Small intestine (tissue), 7 donors: Measurements from ENCODE around the gene MRPL55. TPM values are rescaled to one million over a fixed set of nuclear protein-coding genes. Genes with fewer than 3 reads are reported as not detected.

Source experiments
- DNase-seq, 2 donors: peaks; one replicate each; pipeline versions ENCODE4 v3.0.0 to v3.0.0-alpha.2; 2013
- FAIRE-seq: peaks from 2 replicates; lab custom pipeline; 2012; peaks lifted over from hg19 to GRCh38; lab: Jason Lieb, UNC
- H3K27ac ChIP-seq, 3 donors: one replicate each; pipeline ENCODE4 v1.5.1; 2013; ENCODE audit warnings: low read length in 2 of 3, mild to moderate bottlenecking in 2 of 3, control low read depth in 1 of 3, inconsistent platforms in 1 of 3, low read depth in 1 of 3, moderate library complexity in 1 of 3
- H3K27me3 ChIP-seq, 3 donors: one replicate each; pipeline ENCODE4 v1.6.1; 2013; ENCODE audit warnings: low read length in 3 of 3, inconsistent platforms in 1 of 3; ENCODE audit not compliant: control insufficient read depth in 3 of 3, insufficient read depth in 3 of 3
- H3K36me3 ChIP-seq, 3 donors: one replicate each; pipeline ENCODE4 v1.6.1; 2013; ENCODE audit warnings: low read length in 3 of 3, inconsistent platforms in 1 of 3, low read depth in 1 of 3, mild to moderate bottlenecking in 1 of 3, moderate library complexity in 1 of 3; ENCODE audit not compliant: control insufficient read depth in 3 of 3, insufficient read depth in 2 of 3
- H3K4me1 ChIP-seq, 3 donors: one replicate each; pipeline ENCODE4 v1.6.1; 2013; ENCODE audit warnings: low read length in 2 of 3, inconsistent platforms in 1 of 3, low read depth in 1 of 3, mild to moderate bottlenecking in 1 of 3, moderate library complexity in 1 of 3; ENCODE audit not compliant: control insufficient read depth in 3 of 3, insufficient read depth in 2 of 3
- H3K4me3 ChIP-seq, 3 donors: one replicate each; pipeline ENCODE4 v1.5.1; 2013; ENCODE audit warnings: low read length in 3 of 3, control low read depth in 1 of 3, inconsistent platforms in 1 of 3, low read depth in 1 of 3, mild to moderate bottlenecking in 1 of 3, moderate library complexity in 1 of 3
- H3K9me3 ChIP-seq, 2 donors: one replicate each; pipeline ENCODE4 v1.6.1; 2013; ENCODE audit warnings: low read depth in 1 of 2, low read length in 1 of 2; ENCODE audit not compliant: control insufficient read depth in 2 of 2, insufficient read depth in 1 of 2
- WGBS, 3 donors: extraction: QIAGEN DNeasy Blood & Tissue Kit; methylation state at CpG; one replicate each; pipeline ENCODE4 v1.1.7; 2013; 5-methylcytosine and 5-hydroxymethylcytosine counted together
- polyA plus RNA-seq, 4 donors: library from polyadenylated mRNA; stranded (reverse) in 3 of 4; unstranded in 1 of 4; fragments of 200-250 nt in 3 of 4; fragments of 120-200 nt in 1 of 4; gene quantifications; one replicate each; pipeline versions ENCODE4 v1.2.1 to v1.2.3, GENCODE V29; 2013
- donor health status: healthy with polysubstance abuse.
- donor health status: control.
- donor health status: control.
- donor health status: Bipolar disorder and iron deficiency.
- donor health status: healthy.

The MRPL55 gene
- polyA plus RNA-seq, 4 donors = 56.8 to 148 (median 96.5) TPM

DNA sequence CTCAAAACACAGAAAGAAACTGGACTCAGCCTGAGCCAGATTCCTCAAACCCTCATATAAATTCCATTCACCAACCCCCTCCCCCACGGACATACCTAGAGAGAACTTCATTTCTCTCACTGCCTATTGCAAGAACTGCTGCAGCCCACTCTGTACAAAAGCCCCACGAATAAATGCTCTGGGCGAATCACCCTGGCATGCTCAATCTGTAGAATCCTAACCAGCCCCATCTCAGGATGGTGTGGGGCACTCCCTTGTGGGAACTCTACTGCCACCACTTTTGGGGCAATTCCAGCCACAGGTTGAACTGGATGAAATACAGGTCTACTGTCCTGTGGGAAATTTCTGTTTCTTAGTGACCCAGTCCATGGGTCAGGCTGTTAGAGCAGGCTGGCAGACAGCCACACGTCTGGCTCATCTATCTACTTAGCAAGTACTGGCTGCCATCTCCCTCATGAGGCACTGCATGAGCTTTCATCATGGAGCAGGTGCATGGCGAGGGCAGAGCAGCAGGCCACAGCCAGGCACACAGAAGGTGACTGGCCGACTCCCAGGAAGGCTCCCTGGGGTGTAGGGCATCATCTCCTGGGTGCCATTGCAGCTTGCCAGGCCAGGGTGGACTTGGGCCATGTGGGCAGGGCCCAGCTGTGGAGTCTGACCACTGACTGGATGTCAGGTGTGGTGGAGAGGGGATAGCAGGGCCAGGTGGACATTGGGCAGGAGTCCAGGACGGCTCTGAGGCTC lies 4.4 kb downstream of the MRPL55 start:
- peaks cover 4 to 23% (median 5%) of the 10 kb centered on the region in 3 donors for H3K4me1 ChIP-seq
- WGBS, 3 donors = 62 to 68% (median 66%) methylated on average over 7 of the region's 7 CpGs

DNA sequence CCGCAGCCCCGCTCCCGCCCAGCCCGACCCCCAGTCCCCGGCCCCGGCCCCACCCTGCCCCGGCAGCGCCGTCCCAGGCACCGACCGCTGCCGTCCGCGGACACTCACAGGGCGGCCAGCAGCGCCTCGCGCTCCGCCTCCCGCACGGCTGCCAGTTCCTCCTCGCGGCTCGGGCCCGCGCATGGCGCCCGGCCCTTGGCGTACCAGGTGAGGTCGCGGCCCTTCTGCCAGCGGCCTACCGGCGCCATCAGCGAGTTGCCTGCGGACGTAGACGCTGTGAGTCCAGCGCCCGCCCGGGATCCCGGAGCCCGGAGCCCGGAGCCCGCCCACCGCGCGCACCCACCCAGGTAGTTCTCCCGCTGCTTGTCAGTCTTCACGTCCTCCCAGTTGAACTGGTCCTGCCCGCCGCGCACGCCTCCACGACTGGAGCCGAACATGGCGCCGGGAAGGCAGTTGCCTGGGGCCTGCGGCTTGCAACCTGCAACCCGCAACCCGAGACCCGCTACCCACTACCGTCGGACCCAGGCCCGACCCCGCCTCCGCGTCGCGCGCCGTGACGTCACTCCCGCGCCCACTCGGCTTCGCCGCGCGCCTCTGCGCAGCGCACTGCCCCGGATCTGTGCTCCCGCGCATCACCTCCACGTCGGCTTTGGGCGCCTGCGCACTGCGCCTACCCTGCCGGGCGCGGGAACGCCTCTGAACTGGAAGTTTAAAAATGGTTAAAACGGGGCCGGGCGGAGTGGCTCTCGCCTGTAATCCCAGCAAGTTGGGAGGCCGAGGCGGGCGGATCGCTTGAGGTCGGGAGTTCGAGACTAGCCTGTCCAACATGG lies 6.1 kb downstream of the MRPL55 start, which contains the start of gene C1orf35:
C1orf35 (minus strand) TSS at position 535 of the 830 bp plus-strand sequence; CDS start at position 437, 98 bp downstream.
- peak within 1 kb of the TSS; percentile 79 to 86 (median 85) for H3K4me3 ChIP-seq
- H3K9me3 ChIP-seq = no peaks in the 10 kb centered on the region
- FAIRE-seq (no peak), DNase-seq (peak; percentile 92 to 96)
- no peaks in the 10 kb centered on the region for H3K27me3 ChIP-seq
- H3K27ac ChIP-seq = peak within 1 kb of the TSS; percentile 91 to 97 (median 94)
- WGBS, 3 donors = 0 to 1% (median 0%) methylated on average over 60 to 104 of the region's 104 CpGs
- peaks cover 0 to 16% (median 2%) of the 10 kb centered on the region in 3 donors for H3K4me1 ChIP-seq
- peaks cover 0 to 68% (median 10%) of the 10 kb centered on the region in 3 donors for H3K36me3 ChIP-seq

More for the DNA sequence above, 4.4 kb downstream of the MRPL55 start:
- no peak for FAIRE-seq
- Histone ChIP-seq H3K9me3 (no peaks in the 10 kb centered on the region), H3K27me3 (no peaks in the 10 kb centered on the region), H3K4me3 (no peak overlapping the region), H3K27ac (no peak overlapping the region), H3K36me3 (peaks cover 0 to 54% (median 0%) of the 10 kb centered on the region in 3 donors)
- DNase-seq = no peak

DNA sequence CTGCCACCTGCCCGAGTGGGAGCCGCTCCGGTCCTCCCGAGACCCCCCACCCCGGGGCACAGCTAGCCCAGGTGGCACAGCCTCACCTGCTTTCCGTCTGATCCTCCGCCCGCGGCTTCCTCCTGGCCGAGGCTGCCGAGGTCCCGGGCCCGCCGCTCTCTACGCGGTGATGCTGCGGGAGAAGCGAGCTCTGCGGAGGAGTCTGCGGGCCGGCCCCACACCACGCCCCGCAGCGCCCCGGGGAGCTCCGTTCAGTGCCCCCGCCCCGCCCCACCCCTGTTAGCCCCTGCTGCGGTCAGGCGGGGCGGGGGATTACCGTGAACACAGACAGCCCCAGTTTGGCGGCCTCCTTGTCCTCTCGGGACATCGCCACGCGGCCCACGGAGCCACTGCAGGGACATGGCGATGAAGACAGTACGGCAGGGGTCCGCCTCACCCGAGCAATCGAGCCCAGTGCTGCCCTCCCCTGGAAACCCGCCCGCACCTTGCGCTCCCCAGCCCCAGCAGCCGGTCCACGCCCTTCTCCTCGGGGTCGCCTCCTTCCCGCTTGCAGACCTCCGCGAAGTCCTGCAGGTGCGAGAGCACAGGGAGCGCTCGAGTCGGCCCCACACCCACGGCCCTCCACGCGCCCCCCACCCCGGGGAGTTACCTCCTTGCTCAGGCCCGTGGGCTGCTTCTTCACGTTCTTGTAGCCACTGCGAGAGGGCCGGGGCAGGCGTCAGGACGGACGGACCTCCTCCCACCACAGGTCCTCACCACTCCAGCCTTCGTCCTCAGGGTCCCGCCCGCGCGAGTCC lies 6.9 kb downstream of the MRPL55 start:
- DNase-seq (peak; percentile 54 to 75), FAIRE-seq (no peak)
- Histone ChIP-seq H3K27me3 (no peaks in the 10 kb centered on the region), H3K36me3 (peaks cover 0 to 68% (median 11%) of the 10 kb centered on the region in 3 donors), H3K4me3 (peak overlapping the region; percentile 79 to 86 (median 85)), H3K9me3 (no peaks in the 10 kb centered on the region), H3K4me1 (peaks cover 0 to 13% (median 0%) of the 10 kb centered on the region in 3 donors), H3K27ac (peak overlapping the region; percentile 66 to 97 (median 91))
- WGBS, 3 donors = 1 to 5% (median 2%) methylated on average over 47 to 73 of the region's 73 CpGs

DNA sequence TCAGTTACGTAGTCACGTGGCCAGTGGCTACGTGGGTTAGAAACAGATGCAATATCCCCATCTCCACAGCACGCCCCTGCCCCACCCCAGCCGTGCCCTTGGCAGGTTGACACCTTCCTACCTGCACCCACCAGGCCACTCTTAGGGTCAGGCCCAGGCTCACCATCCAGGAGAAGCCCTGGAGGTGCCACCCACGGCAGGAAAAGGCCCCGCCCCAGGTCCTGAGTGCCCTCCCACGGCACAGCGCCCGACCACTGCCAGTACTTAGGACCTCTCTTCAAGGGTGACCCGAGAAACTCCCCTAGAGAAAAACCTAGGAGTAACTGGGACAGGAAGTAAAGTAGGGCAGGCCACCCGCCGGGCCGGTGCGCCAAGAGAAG lies 7.5 kb downstream of the MRPL55 start:
- FAIRE-seq = no peak
- Histone ChIP-seq H3K4me3 (peak overlapping the region; percentile 79 to 86 (median 85)), H3K27me3 (no peaks in the 10 kb centered on the region), H3K36me3 (peaks cover 0 to 68% (median 11%) of the 10 kb centered on the region in 3 donors), H3K9me3 (no peaks in the 10 kb centered on the region), H3K4me1 (peaks cover 0 to 13% (median 0%) of the 10 kb centered on the region in 3 donors), H3K27ac (peak overlapping the region in 1 of 3 donors; percentile 20)
- no peak for DNase-seq
- WGBS, 3 donors = 6 to 37% (median 17%) methylated on average over 13 to 15 of the region's 15 CpGs

DNA sequence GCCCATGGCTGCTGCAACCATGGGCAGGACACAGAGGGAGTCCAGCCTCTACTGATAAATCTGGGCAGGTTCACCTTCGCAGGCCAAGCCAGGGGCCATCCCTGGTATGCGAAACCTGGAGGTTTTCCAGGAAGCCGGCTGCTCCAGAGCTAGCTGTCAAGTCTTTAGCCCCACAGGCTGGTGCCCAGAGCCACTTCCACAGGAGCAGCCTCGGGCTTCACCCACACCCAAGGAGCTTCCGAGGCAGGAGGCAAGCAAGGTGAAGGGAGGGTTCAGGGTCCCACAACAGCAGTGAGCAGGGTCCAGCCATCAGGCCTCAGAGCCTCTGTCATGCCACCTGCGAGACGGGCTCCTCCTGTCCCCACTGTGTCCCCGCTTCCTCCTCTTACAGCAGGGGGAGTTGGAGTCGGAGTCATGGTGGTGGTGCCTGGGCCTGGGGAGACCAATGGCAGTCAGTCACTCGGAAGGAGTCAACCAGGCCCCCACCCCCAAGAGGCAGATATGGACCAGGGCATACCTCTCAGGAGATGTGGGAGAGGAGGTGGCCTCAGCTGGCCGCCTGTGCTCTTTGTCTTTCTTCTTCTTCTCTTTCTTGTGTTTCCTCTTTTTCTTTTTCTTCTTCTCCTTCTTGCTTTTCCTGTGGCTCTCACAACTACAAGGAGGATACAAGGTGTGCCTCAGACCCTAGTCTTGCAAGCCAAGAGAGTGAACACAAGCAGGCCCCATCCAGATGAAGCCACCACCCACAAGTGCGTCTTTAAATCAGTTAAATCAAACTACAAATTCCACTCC lies 8.1 kb downstream of the MRPL55 start:
- 72 to 77% (median 76%) methylated on average over 11 to 12 of the region's 12 CpGs for WGBS, 3 donors
- Histone ChIP-seq H3K36me3 (peaks cover 0 to 68% (median 11%) of the 10 kb centered on the region in 3 donors), H3K27ac (peak overlapping the region in 1 of 3 donors; percentile 35), H3K27me3 (no peaks in the 10 kb centered on the region), H3K4me1 (peaks cover 0 to 13% (median 0%) of the 10 kb centered on the region in 3 donors), H3K4me3 (no peak overlapping the region), H3K9me3 (no peaks in the 10 kb centered on the region)
- DNase-seq (no peak), FAIRE-seq (no peak)

DNA sequence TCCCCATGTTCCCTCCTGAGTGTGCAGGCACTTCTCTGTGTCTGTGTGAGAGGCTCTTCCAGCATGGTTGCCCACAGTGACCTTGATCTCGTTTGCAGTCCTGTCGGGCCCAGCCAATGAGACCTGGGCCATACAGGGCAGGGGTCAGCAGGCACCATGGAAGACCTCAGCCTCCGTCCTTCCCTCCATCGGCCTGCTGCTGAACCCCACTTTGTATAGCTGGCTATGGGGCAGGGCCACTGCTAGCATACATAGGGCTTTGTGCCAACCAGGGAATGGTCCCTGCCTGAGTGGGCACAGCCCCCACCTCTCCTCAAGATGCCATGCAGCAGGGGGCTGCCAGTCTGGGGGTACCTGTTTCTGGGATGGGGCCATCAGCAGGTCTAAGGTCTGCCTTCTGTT lies 9.8 kb downstream of the MRPL55 start:
- H3K27me3 ChIP-seq = no peaks in the 10 kb centered on the region
- H3K9me3 ChIP-seq = peaks cover 2 to 14% of the 10 kb centered on the region in 2 donors
- FAIRE-seq (no peak), DNase-seq (no peak)
- H3K4me1 ChIP-seq = peaks cover 0 to 13% (median 0%) of the 10 kb centered on the region in 3 donors
- whole genome bisulfite sequencing, 3 donors = 50 to 67% (median 53%) methylated on average over 4 of the region's 4 CpGs
- H3K27ac ChIP-seq = no peak overlapping the region
- H3K36me3 ChIP-seq = peaks cover 0 to 71% (median 13%) of the 10 kb centered on the region in 3 donors
- H3K4me3 ChIP-seq = no peak overlapping the region

DNA sequence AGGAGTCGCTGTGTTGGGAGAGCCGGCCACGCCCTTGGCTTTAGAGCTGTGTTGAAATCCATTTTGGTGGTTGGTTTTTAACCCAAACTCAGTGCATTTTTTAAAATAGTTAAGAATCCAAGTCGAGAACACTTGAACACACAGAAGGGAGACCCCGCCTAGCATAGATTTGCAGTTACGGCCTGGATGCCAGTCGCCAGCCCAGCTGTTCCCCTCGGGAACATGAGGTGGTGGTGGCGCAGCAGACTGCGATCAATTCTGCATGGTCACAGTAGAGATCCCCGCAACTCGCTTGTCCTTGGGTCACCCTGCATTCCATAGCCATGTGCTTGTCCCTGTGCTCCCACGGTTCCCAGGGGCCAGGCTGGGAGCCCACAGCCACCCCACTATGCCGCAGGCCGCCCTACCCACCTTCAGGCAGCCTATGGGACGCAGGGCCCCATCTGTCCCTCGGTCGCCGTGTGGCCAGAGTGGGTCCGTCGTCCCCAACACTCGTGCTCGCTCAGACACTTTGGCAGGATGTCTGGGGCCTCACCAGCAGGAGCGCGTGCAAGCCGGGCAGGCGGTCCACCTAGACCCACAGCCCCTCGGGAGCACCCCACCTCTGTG lies 10.7 kb downstream of the MRPL55 start:
- Histone ChIP-seq H3K27ac (no peak overlapping the region), H3K9me3 (peaks cover 3 to 22% of the 10 kb centered on the region in 2 donors), H3K4me1 (peaks cover 0 to 5% (median 0%) of the 10 kb centered on the region in 3 donors), H3K4me3 (no peak overlapping the region), H3K36me3 (peaks cover under 1 to 76% (median 13%) of the 10 kb centered on the region in 3 donors), H3K27me3 (no peaks in the 10 kb centered on the region)
- WGBS, 3 donors = 89 to 90% (median 90%) methylated on average over 28 of the region's 28 CpGs
- no peak for DNase-seq
- FAIRE-seq = no peak
